ENCODE results near the gene STPG3.

DNA sequence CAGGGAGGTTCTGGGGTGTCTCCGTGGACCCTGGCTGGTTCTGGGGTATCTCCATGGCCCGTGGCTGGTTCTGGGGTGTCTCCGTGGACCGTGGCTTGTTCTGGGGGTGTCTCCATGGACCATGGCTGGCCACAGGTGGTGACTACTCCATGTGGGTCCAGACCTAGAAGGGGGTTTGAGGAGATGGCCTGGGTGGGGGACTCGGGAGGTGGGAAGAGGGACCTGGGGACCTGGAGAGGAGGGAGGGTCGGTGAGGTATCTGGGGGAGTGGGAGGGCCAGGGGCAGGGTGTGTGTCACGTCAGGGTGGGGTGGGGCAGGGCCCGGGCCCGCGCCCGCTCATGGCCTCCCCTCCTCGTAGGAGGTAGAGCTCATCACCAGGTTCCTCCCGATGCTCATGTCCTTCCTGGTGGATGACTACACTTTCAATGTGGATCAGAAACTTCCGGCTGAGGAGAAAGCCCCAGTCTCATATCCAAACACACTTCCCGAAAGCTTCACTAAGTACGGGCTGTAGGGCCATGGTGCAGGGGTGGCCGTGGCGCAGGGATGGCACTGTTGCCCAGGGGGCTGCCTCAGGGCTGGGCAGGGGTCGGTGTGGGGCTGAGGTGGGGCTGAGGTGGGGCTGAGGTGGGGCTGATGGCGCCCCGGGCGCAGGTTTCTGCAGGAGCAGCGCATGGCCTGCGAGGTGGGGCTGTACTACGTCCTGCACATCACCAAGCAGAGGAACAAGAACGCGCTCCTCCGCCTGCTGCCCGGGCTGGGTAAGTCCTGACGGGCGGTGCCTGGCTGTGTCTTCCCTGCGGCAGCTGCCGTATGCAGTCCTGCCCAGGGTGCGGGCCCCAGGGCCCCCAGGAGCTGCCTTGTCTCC, 15.7 kb downstream of the STPG3 start:
- TF ChIP-seq KDM1A (IDR thresholded peaks at IDR 0.05; ENCODE audit: low read depth): no peak
- TF ChIP-seq EHMT2 (IDR thresholded peaks at IDR 0.05; ENCODE audit: low read depth): no peak
- TF ChIP-seq CBX8 (IDR thresholded peaks at IDR 0.05): no peak
- TF ChIP-seq RAD21 (conservative IDR thresholded peaks at IDR 0.05 in 1 of 2, IDR thresholded peaks at IDR 0.05 in 1 of 2): no peak
- TF ChIP-seq KDM5A (IDR thresholded peaks at IDR 0.05): no peak
- TF ChIP-seq SMC3 (IDR thresholded peaks at IDR 0.05): no peak
- no peak for TF ChIP-seq MAFK (IDR thresholded peaks at IDR 0.05; ENCODE audit: partially characterized antibody)
- TF ChIP-seq TP53 (CRISPR knock-in tag; IDR thresholded peaks at IDR 0.05): no peak
- TF ChIP-seq CTCF (IDR thresholded peaks at IDR 0.05): no peak
